Measurements from ENCODE around the gene ST7L. TPM values are rescaled to one million over a fixed set of nuclear protein-coding genes. Genes with fewer than 3 reads are reported as not detected.
"Not testable (repeated sequence)": the region's sequence is repeated elsewhere in the genome, so short reads cannot be mapped to it uniquely, and the experiment has no call there.

ST7L gene
- total RNA-seq, 1 donor from 2014 or later: 13.5 TPM

GRCh38 chr1:112486063-112486462 is 132.9 kb downstream of the ST7L start:
- H3K27ac Mint-ChIP-seq; H3K4me3 Mint-ChIP-seq; intact Hi-C loops (cut with micrococcal nuclease); DNase-seq (ENCODE audit: low spot score); H3K9me3 Mint-ChIP-seq; H3K4me1 Mint-ChIP-seq (ENCODE audit: low read depth); H3K36me3 Mint-ChIP-seq (ENCODE audit: low read depth): not testable (repeated sequence)
- peaks cover 11% of the 10 kb centered on the region for H3K27me3 Mint-ChIP-seq (ENCODE audit: insufficient read depth)

DNA sequence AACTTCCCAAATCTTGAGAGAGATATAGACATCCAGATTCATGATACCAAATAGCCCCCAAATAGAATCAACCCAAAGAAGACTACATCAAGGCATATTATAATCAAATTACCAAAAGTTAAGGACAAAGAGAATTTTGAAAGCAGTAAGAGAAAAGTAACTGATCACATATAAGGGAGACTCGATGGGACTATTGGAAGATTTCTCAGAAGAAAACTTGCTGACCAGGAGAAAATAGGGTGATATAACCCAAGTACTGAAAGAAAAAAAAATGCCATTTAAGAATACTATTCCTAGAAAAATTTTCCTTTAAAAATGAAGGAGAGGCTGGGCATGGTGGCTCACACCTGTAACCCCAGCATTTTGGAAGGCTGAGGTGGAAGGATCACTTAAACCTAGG is 140.6 kb downstream of the ST7L start:
- Mint-ChIP-seq H3K4me3 (no peak overlapping the region), H3K27me3 (ENCODE audit: insufficient read depth) (peaks cover 10% of the 10 kb centered on the region), H3K4me1 (ENCODE audit: low read depth) (no peaks in the 10 kb centered on the region), H3K9me3 (peaks cover 20% of the 10 kb centered on the region), H3K27ac (no peak overlapping the region), H3K36me3 (ENCODE audit: low read depth) (no peaks in the 10 kb centered on the region)
- no peak for DNase-seq (ENCODE audit: low spot score)
- intact Hi-C loops (cut with micrococcal nuclease): loop anchor here (5.0 kb wide), 1 partner anchor 329 kb away; no protein-coding TSS in a partner anchor

DNA sequence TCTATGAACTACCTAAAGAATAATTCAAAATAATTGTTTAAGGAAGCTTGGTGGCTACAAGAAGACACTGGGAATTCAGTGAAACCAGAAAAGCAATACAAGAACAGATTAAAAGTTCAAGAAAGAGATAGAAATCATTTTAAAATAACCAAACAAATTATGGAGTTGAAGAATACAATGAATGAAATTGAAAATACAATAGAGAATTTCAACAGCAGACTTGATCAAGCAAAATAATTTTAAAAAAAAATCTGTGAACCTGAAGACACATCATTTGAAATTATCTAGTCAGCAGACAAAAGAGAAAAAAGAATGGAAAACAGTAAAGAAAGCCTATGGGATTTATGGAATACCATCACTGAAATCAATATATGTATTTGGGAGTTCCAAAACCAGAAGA is 141.4 kb downstream of the ST7L start:
- peaks cover 20% of the 10 kb centered on the region for H3K9me3 Mint-ChIP-seq
- intact Hi-C loops (cut with micrococcal nuclease): loop anchor here (5.0 kb wide), 1 partner anchor 330 kb away; no protein-coding TSS in a partner anchor
- H3K27me3 Mint-ChIP-seq (ENCODE audit: insufficient read depth): peaks cover 9% of the 10 kb centered on the region
- H3K4me1 Mint-ChIP-seq (ENCODE audit: low read depth): no peaks in the 10 kb centered on the region
- no peak overlapping the region for H3K4me3 Mint-ChIP-seq
- H3K27ac Mint-ChIP-seq: no peak overlapping the region
- no peak for DNase-seq (ENCODE audit: low spot score)
- H3K36me3 Mint-ChIP-seq (ENCODE audit: low read depth): no peaks in the 10 kb centered on the region

Other genes starting within 250 kb of the ST7L start
- 3.9 and 4.7 TPM in 2 replicates for gene CTTNBP2NL, start 222.9 kb downstream of the ST7L start, total RNA-seq
- gene WNT2B, start 110.2 kb downstream of the ST7L start, total RNA-seq: 0.05 and 0.10 TPM in 2 replicates
- 239 and 242 TPM in 2 replicates for gene CAPZA1, start 691 bp upstream of the ST7L start, total RNA-seq
- gene MOV10, start 55.5 kb upstream of the ST7L start, total RNA-seq: 64.6 and 66.2 TPM in 2 replicates
- gene RHOC, start 88.0 kb upstream of the ST7L start, total RNA-seq: 50.4 and 63.4 TPM in 2 replicates
- 0.60 and 1.1 TPM in 2 replicates for gene PPM1J, start 96.2 kb upstream of the ST7L start, total RNA-seq

Measured in activated T-helper 1 cell treated with anti-CD3 and anti-CD28 coated beads, Interleukin-12 subunit alpha, Interleukin-12 subunit beta, Interleukin-2, Interleukin-4 antibody, amounts not matched to agents 30 ng/mL and 10 ng/mL and 1 ng/mL, durations not matched to agents 14 hours and 24 hours and 36 hours (primary cell).